K562 (cell line): ENCODE results near the gene ELSPBP1.

Experiments
- ARID2 ChIP-seq: fragments of 450-650 bp; IDR thresholded peaks from 2 replicates; pipeline ENCODE4 v1.6.1; 2017; ENCODE audit warnings: antibody characterized with exemption, mild to moderate bottlenecking
- FOXA1 ChIP-seq: fragments of 450-650 bp; IDR thresholded peaks from 2 replicates; pipeline ENCODE4 v1.6.1; 2016; ENCODE audit warnings: mild to moderate bottlenecking, borderline replicate concordance
- FOXK2 ChIP-seq, 2 experiments: fragments of 450-650 bp; IDR thresholded peaks in 1 of 2; conservative IDR thresholded peaks in 1 of 2; 2 replicates each; pipeline ENCODE4 v1.6.1; 2016; ENCODE audit warnings: low read depth in 2 of 2, mild to moderate bottlenecking in 1 of 2
- HDAC1 ChIP-seq, 2 experiments: fragments of 450-650 bp; IDR thresholded peaks; 2 replicates each; pipeline ENCODE4 v1.6.1; 2016 to 2017; ENCODE audit warnings: inconsistent platforms in 1 of 2, mild to moderate bottlenecking in 1 of 2, moderate library complexity in 1 of 2
- KLF6 ChIP-seq: fragments of 250-450 bp; sonication (Bioruptor Pico); IDR thresholded peaks from 2 replicates; pipeline ENCODE4 v1.4.0; 2020; ENCODE audit warnings: mild to moderate bottlenecking, moderate library complexity, borderline replicate concordance
- MTA3 ChIP-seq: fragments of 450-650 bp; formaldehyde crosslinking; IDR thresholded peaks from 2 replicates; pipeline ENCODE4 v1.6.1; 2017; ENCODE audit warnings: mild to moderate bottlenecking, borderline replicate concordance
- PHF8 ChIP-seq: fragments of 200-600 bp; sonication (generic); IDR thresholded peaks from 2 replicates; pipeline ENCODE4 v1.6.1; 2012; ENCODE audit warnings: mixed run types, mild to moderate bottlenecking, inconsistent platforms, low read length, moderate library complexity, borderline replicate concordance
- POLR2AphosphoS5 ChIP-seq: IDR thresholded peaks from 2 replicates; pipeline ENCODE4 v1.6.1; 2011; ENCODE audit warnings: mild to moderate bottlenecking, low read depth, low read length, moderate library complexity; ENCODE audit not compliant: control insufficient read depth, insufficient read depth
- SMARCA5 ChIP-seq: fragments of 450-650 bp; IDR thresholded peaks from 2 replicates; pipeline ENCODE4 v1.6.1; 2016
- TSC22D4 ChIP-seq: fragments of 450-650 bp; IDR thresholded peaks from 2 replicates; pipeline ENCODE4 v1.6.1; 2016; ENCODE audit warnings: missing genetic modification characterization, missing biosample characterization, control low read depth
- ZNF212 ChIP-seq: fragments of 450-650 bp; formaldehyde crosslinking; IDR thresholded peaks from 2 replicates; pipeline ENCODE4 v1.4.0; 2020; ENCODE audit warnings: mild to moderate bottlenecking
- ZSCAN32 ChIP-seq: fragments of 450-650 bp; formaldehyde crosslinking; IDR thresholded peaks from 2 replicates; pipeline ENCODE4 v1.4.0; 2020; ENCODE audit warnings: mild to moderate bottlenecking, moderate library complexity
- TF ChIP-seq, protein P1 (sequence below), 3 experiments: IDR thresholded peaks in 2 of 3; conservative IDR thresholded peaks in 1 of 3; 2 replicates each; pipeline ENCODE4 v1.5.1; 2011 to 2012; ENCODE audit warnings: low read length in 3 of 3, mild to moderate bottlenecking in 3 of 3, control low read depth in 2 of 3, improper control_type of control experiment in 1 of 3, inconsistent platforms in 1 of 3, low read depth in 1 of 3, mixed read lengths in 1 of 3, moderate library complexity in 1 of 3; ENCODE audit not compliant: insufficient read depth in 2 of 3

DNA sequence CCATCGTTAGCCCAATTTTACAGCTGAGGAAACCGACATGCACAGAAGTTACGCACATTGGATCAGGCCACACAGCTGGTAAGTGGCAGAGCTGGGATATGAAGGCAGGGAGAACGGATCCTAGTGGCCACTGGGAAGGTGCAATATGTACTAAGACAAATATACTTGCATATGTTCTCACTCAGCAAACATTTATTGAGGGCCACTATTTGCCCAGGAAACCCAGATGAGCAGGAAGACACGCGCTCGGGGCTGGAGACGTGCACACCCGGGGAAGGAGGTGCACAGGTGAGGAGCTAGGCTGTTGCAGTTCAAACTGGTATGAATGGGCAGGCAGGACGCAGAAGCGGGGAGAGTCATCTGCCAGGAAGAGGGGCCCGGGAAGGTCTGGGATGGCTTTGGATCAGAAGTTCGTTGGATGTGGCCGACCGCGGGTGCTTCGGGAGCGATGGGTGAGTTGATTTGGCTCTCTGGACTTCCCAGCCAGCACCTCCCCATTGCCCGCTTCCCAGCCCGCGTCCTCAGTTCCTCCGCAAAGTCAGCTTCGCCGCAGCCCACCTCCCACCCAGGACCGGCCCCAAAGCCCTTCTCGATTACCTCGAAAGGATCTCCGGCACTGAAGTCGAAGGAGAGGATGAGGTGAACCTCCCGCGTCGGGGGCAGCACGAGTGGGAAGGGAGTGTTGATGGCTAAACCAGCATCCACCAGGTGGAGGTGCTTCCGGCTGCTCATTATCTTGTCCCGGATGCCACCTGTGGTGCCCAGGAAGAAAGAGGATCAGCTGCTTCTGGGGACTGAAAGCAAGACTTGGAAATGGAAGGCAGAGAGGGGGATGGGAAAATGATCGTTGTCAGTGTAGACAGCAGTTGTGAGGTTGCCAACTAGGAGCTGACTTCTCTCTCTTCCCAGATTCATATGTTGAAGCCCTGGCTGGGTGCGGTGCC lies 67.2 kb downstream of the ELSPBP1 start:
- TF ChIP-seq PHF8: no peak
- TF ChIP-seq ARID2: no peak
- TF ChIP-seq TSC22D4 (tag): no peak
- TF ChIP-seq POLR2AphosphoS5: no peak
- TF ChIP-seq SMARCA5: no peak
- TF ChIP-seq, protein P1, sequence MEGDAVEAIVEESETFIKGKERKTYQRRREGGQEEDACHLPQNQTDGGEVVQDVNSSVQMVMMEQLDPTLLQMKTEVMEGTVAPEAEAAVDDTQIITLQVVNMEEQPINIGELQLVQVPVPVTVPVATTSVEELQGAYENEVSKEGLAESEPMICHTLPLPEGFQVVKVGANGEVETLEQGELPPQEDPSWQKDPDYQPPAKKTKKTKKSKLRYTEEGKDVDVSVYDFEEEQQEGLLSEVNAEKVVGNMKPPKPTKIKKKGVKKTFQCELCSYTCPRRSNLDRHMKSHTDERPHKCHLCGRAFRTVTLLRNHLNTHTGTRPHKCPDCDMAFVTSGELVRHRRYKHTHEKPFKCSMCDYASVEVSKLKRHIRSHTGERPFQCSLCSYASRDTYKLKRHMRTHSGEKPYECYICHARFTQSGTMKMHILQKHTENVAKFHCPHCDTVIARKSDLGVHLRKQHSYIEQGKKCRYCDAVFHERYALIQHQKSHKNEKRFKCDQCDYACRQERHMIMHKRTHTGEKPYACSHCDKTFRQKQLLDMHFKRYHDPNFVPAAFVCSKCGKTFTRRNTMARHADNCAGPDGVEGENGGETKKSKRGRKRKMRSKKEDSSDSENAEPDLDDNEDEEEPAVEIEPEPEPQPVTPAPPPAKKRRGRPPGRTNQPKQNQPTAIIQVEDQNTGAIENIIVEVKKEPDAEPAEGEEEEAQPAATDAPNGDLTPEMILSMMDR (IDR thresholded peaks at IDR 0.05 in 2 of 3, conservative IDR thresholded peaks at IDR 0.05 in 1 of 3; ENCODE audit: insufficient read depth in 2 of 3, low read depth in 1 of 3, low read length in 3 of 3): no peak
- no peak for TF ChIP-seq KLF6 (CRISPR knock-in tag)
- no peak for TF ChIP-seq MTA3
- TF ChIP-seq HDAC1 (IDR thresholded peaks at IDR 0.05): no peak
- no peak for TF ChIP-seq FOXK2 (conservative IDR thresholded peaks at IDR 0.05 in 1 of 2, IDR thresholded peaks at IDR 0.05 in 1 of 2; ENCODE audit: low read depth in 2 of 2)
- TF ChIP-seq FOXA1: no peak
- TF ChIP-seq ZNF212 (CRISPR knock-in tag): no peak
- TF ChIP-seq ZSCAN32 (CRISPR knock-in tag): no peak
